GM18907 (cell line): ENCODE data around the gene TRIP13.

ENCODE experiments used
- ATAC-seq: cut with Tn5 transposase; IDR thresholded peaks from one replicate; pipeline ENCODE4 v1.9.1; 2021; ENCODE audit warnings: mild to moderate bottlenecking, moderate library complexity; ENCODE audit not compliant: unreplicated experiment

TRIP13 gene

DNA sequence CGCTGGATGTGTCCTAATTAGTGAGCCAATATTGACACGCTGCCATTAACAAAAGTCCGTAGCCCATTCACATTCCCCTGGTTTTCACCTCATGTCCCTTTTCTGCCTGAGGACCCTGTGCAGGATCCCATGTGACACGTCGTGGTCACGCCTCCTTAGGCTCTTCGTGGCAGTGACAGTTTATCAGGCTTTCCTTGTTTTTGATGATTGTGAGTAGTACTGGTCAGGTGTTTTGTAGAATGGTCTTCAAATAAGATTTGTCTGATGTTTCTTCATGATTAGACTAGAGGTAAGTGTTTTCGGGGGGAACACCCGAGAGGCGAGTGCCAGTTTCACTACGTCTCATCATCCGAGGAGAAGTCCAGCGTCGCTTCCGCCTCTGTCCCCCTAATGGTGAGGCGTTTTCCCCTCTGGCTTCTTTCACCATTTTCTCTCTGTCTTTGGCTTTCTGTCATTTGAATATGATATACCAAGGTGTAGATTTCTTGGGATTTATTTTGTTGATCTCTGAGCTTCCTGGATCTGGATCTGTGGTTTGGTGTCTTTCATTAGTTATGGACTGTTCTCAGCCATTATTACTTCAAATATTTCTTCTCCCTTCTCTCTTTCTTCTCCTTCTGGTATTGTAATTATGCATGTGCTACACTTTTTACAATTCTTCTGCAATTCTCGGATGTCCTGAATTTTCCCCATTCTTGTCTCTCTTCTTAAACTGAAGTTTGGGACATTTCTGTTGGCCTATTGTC lies 57.3 kb downstream of the TRIP13 start:
- no peak for ATAC-seq

DNA sequence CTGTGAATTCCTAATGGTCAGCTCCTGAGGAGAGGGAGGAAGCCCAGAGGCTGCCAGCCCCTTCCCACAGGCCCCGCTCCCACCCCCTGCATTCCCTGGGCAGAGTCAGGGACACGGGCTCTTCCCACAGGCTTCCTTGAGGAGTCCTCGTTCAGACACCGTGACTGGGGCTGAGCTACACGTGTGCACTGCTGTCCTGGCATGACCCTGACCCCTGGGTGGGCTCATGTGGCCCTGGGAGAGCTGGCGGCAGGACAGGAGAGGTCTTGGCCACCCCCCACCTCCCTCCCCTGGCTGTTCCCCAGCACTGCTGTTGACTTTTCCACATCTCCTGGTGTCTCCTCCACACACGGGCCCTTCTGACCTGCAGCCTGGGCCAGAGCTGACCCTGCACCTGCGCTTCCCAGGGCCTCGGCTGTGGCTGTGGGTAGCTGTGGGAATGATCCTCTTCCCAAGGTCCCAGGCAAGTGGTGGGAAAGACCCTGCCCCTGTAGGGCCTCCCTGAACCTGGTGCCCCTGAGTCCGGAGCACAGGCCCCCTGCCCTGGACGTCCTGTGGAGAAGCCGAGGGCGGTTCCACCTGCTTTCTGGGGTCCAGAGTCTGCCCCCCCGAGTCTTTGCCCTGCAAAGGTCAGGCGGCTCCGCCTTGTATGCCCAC lies 59.4 kb downstream of the TRIP13 start:
- no peak for ATAC-seq

DNA sequence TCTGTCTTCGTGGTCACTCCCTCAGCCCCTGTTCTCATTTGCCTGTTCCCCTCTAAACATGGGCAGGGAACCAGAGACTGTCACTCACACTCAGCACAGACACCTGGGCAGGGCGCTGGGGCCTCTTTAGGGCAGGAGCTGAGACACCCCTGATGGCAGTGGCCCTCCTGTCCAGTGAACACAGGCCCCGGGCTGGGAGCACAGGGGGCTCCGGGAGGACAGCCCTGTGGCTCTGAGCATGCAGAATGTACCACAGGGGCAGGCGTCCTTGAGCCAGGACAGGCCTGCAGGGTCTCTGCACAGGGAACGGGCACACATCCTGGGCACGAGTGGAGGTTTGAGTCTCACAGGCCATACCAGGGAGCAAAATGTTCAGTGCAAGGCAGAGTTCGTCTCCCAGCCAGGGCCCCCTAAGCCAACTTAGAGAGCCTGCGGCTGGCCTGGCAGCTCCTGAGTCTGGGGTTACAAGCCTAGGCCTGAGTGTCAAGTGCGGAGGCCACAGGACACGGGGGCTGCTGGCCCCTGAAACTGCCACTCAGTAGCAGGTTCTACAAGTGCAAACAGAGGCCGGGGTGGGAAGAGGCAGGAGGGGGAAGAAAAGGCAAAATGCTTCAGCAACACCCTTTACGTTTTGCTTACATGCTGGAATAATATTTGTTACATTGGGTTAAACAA lies 60.0 kb downstream of the TRIP13 start:
- ATAC-seq: no peak

DNA sequence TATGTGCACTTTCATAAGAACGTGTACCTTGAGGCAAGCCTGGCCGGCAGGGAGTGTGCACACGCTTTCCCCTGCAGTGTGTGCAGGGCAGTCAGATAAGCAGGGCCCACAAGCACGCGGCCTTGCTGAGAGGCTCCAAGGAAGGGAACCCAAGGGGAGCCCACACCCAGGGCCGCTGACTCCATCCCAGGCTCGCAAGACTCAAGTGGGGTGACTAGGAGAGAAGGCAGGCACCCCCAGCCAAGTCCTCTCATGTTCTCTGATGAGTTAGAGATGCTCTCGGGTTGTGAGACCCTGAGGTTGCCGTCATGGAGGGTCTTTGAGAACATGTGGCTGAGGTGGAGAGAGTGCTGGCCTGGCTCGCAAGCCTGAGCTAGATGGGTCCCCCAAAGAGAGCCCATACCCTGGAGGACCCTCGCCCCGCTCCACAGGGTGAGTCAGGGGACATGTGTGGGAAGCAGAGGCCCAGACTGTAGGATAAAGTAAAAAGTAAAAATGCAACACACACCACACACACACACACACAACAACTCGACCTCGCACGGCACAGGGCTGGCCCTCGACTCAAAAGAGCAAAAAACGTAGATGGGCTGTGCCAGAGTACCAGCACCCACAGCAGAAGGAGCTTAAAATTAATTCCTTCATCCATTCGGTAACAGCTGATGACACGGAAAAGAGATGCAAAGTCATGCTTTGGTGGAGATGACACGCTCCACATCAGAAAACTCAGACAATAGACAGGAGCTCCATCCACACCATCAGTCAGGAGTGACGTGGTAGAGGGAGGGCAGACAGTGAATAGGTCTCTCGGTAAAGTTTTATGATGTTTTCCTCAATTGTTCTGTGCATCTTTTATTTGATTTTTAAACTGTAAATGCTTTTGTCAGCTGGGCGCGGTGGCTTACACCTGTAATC lies 61.1 kb downstream of the TRIP13 start:
- no peak for ATAC-seq

DNA sequence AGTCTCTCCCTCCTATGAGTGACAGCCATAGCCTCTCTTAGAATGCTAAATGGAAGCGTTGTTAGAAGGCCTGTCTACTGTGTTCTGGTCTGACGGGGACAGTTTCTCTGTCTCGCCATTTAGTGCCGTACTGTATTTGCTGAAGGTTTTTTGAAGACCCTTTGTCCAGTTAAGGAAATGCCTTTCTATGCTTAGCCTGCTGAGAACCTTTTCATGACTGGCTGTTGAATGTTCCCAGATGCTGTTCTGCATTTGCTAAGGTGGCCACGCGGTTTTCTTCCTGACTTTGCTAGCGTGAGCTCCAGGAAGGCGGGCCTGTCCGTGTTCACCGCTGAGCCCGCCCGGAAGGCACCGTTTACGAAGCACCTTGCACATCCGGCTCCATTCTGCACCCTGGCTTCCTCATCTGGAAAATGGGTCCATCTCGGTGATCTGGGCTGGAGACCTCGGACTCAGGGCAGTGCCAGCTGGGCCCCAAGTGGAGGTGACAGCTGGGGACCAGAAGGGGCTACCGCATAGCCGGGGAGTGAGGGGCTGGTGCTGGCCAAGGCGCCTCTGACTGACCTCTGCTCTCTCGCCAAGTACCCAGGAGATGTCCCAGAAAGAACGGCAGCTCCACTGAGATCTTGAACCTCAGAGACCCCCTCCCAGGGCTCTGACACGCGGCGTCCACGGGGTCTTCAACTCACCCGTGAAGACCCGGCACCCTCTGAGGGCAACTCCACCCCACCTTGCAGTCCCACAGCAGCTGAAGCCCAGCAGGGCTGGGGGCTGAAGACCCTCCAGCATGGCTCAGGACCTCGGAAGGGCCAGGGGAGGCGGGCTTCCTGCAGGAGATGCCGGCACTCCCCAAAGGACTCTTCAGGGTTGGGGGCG lies 63.4 kb downstream of the TRIP13 start:
- no peak for ATAC-seq

DNA sequence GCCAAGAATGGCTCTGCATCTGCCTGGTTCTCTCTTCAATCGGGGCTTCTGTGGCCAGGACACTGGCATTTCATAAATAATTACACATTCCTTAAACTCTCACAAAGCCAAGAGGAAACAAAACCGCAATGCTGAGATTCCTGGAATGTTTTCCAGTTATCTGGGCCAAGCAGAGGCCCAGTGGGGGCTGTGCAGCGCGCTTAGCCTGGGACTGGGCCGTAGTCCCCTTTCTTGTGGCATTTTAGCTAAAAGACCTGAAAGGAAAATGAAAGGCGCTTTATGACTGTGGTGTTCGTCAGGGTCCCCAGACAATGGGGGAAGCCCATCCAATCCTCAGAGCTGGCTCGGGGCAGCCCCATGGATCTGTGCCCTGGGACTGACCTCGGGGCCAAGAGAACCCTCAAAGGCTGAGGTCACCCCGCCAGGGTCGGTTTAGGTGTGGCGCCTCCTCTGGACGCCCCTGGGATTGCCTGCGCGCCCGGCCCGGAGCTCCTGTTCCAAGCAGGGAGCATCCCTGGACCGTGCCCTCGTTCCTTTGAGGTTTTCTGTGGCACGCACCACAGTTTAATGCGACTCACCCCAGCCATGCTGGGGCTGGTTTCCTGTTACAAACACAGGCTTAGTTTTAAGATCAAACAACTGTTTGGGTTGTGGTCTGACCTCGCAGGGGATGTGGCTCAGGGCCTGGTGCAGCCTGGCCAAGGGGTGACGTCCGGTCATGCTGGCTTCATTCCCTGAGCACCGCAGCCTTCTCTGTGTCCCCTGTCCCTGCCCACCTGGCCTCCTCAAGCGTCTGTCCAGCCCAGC lies 64.5 kb downstream of the TRIP13 start:
- ATAC-seq: peak; percentile 83

DNA sequence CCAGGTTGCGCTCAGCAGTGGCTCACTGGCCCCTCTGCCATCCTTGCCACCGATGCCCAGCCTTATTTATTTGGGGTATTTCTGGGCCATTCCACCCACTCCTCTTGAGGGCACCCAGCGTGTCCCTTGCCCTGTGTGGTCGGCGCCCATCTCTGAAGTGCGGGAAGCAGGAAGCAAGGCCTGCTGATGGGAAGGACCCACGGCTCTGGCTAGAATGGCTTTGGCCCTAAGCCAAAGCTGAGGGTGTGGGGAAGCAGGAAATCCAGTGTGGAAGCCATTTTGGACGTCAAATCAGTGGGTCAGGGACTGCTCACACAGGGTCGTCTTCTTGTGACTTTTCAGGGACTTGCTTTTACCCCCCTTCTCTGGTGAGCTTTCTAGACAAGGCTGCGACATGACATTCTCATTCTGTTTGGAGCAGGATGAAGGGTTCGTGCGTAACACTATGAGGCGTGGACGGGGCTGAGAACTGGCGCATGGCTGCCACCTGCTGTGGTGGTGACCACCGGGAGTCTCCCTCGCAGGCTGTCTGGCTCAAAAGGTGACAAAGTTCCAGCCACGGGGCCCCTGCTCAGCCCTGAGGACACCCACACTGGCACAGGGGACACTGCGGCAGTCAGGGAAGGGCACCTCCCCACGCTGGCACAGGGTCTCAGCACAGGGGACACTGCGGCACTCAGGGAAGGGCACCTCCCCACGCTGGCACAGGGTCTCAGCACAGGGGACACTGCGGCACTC lies 65.2 kb downstream of the TRIP13 start:
- ATAC-seq: no peak

DNA sequence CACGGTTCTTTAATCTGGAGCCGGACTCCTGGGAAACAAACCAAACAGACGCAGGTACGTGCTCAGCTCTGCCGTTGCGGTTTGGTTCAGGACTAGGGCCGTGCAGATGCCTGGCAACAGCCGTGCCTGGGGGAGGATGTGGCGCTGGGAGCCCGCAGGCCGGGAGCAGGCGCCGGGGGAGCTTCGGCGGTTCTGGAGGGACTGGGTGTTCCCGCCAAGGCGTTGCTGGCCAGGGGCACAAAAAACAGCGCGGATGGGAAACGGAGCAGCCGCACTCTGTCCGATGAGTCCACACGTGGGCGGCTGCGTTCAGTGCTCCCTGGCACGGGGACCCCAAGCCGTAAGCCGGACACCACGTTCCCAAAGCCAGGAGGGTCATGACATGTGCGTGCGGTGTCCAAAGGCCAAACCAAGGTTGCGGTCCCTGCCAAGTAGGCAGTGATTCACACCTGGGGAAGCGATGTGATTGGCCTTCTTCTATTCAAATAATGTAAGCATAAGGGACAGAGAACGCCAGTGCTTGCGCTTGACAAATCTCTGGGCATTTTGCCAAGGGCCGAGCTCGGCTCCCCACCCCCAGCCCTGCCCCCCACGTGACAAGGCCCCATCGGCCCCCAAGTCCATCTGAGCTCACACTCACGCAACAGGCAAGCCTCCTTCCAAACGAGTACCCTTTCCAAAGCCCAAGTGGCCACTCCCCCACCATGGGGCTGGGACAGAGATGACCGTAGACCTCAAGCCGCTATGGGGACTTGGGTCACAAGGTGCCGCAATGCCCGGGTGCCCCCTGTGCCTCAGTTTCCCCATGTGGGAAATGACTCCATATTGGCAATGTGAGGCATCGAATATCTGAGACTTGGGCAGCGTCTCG lies 66.3 kb downstream of the TRIP13 start:
- ATAC-seq: no peak

DNA sequence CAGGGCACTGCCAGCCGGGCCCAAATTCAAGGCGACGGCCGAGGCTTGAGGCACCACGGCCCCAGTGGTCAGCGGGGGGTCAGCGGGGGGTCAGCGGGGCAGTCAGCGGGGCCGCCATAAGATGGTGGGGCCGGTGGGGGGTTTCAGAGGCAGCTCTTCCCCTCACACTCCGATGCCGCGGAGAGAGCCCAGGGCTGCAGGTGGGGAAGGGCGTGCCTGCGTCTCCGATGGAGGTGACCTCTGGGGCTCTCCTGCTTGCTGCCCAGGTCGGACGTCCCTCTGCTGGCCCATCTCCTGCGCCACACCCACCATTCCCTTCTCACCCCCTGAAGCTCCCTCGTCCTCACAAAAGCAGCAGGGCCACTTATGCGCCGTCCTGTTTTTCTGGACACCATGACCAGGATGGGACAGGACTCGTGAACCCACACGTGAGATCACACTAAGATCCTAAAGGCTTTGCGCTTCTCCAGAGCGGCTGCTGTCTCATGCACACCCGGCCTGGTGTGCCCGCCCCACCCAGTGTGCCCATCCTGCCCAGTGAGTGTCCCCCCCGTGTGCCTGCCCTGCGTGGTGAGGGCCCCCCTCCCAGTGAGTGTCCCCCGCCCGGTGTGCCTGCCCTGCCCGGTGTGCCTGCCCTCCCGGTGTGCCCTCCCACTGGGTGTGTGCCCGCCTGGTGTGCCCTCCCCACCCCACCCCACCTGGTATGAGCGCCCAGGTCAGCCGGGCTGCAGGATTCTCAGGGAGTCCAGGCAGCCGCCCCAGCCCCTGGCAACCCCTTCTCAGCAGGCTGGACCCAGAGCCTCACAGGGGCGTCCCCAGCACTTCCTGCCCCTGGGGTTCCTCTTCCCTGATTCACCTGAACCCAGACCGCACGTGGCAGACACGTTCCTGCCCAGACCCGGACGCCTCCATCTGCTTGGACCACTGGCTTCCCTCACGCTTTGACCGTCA lies 67.2 kb downstream of the TRIP13 start:
- ATAC-seq: no peak

DNA sequence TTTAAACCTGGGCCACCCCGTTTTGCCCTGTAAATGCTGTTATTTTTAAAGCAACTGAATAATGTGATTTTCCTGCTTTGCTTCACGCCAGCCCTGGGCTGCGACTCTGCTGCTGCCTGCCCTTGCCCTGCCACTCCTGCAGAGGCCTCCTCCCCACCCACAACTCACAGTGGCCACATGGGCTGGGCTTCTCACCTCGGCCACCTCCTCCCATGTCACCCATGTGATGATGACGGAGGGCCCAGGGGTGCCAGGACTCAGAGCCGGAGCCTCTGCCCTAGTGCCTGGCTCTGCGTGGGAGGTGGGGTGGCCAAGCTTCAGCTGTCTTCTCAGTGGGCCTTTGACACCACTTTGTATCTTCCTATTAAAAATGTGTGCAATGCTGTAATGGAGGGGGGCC lies 67.9 kb downstream of the TRIP13 start:
- no peak for ATAC-seq

DNA sequence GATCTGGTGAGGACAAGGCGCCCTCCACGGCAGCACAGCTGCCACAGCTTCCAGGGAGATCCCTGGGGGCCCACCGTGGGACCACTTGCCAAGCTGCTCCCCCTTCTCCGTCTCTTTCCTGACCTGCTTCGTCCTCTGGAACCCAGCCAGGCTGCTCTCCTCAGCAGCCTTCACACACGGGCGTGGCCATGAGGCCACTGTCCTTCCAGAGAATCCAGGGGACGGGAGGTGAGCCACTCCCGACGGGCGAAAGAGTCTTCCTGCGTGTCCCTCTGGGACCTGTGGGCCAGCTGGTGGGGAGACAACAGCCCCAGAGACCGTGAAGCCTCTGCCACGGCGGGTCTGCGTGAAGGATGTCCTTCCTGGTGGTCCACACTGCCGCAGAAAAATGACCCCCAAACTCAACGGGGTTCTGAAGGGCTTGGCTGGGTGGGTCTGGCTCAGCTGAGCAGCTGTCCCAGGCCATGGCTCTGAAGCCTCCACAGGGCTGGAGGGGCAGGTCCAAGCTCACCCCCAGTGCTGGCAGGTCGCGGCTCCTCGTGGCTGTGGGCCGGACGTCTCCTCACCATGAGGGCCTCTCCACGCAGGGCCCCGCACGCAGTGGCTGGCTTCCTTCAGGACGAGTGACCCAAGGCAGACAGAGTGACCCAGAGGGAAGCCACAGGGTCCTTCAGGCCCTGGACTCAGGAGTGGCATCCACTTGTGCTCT lies 68.5 kb downstream of the TRIP13 start:
- no peak for ATAC-seq

DNA sequence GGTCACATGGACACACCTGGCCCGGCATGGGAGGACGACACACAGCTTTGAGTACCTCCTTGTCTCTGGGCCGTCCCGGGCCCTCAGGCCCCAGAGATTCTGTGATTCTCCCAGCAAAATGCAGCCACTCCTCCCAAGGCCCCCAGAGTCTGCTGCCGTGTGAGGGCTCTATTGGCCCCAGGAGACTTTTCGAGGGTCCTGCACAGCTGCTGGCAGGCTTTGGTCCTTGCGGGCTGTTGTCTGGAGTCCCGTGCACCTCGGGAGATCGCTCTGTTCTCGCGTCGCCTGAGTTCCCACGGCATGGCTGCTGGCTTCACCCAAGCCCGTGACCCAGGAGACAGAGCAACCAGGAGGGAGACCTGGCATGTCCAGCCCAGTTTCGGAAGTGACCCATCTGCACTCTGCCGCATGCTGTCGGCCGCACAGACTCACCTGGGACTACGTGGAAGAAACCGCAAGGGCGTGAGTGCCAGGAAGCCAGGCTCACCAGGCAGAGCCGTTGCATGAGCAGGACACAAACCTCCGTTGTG lies 69.1 kb downstream of the TRIP13 start:
- ATAC-seq: no peak

DNA sequence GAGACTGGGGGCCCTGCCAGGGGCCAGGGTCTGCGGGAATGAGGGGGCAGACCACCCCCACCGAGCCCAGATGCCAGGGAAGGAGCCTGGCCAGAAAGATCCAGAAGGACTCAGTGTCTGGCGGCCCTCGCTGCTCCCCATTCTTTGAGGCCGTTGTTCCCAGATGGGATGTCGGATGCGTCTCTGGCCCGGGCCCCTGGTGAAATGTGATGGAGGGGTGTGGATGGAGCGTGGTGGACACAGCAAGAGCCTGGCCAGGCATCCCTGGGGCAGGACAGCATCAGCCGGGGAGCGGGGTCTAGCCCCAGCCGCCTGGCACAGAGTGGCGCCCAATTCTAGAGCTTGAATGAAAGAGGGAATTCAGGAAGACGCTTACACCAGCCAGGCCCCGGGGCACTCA lies 69.7 kb downstream of the TRIP13 start:
- ATAC-seq: no peak

DNA sequence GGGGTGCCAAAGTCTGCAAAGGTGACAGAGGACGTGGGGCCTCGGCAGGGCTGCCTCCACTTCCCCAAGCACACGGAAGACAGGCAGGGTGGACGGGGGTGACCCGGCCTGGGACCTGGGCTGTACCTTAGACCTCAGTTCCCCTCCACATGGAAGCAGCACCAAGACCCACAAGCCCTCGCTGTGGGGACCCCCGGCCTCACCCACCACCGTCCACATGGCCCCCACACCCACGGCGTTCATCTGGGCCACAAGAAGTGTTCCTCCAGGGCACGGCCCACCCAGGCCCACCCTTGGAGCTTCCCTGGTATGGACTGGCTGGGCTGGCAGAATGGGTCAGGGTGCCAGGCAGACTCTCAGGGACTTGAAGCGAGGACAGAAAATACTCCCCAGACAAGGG lies 70.1 kb downstream of the TRIP13 start:
- ATAC-seq: no peak

DNA sequence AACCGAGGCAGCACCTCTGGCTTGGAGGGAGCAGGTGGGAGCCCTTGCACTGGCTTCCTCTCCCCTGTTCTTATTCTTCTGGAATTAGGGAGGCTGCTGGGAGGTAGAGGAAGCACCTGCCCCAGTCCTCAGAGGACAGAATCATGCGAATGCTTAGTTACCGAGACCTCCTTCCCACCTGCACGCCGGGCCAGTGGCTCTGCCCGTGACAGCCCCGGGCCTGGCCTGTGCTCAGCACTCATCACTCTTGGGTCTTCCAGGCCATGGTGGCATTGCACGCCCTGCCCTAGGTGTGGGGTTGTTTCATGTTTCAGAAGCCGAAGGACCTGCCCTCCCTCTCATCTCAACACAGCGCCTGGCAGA lies 70.6 kb downstream of the TRIP13 start:
- no peak for ATAC-seq
